Measurements from ENCODE around the gene KNL1.
A peak's percentile ranks its signal among the peaks of the same experiment; 100 is the strongest.
"Not testable (repeated sequence)": the region's sequence is repeated elsewhere in the genome, so short reads cannot be mapped to it uniquely, and the experiment has no call there.

The KNL1 gene

GRCh38 chr15:40676906-40677305 lies 82.9 kb downstream of the KNL1 start:
- DNase-seq, result not testable (repeated sequence)

GRCh38 chr15:40680151-40680550 lies 86.1 kb downstream of the KNL1 start:
- no peak for DNase-seq

- not testable (repeated sequence) for DNase-seq
These were observed 86.9 kb downstream of the KNL1 start for GRCh38 chr15:40680959-40681358.

GRCh38 chr15:40684381-40684780 lies 90.3 kb downstream of the KNL1 start:
- no peak for DNase-seq

- no peak for DNase-seq
These were observed 91.3 kb downstream of the KNL1 start for GRCh38 chr15:40685376-40685775.

- DNase-seq, result no peak
These were observed 95.1 kb downstream of the KNL1 start for GRCh38 chr15:40688932-40689799.

GRCh38 chr15:40691737-40692136 lies 97.7 kb downstream of the KNL1 start:
- DNase-seq, result no peak

GRCh38 chr15:40693904-40694687 lies 100.0 kb downstream of the KNL1 start:
- no peak for DNase-seq

GRCh38 chr15:40694688-40695468 lies 100.8 kb downstream of the KNL1 start, which contains the start of gene RAD51:
TSS of gene RAD51 (plus strand) at chr15:40695174. CDS start at chr15:40698759, 3,585 bp downstream.
- peak; percentile 96 for DNase-seq

- DNase-seq, result no peak
These were observed 101.4 kb downstream of the KNL1 start for GRCh38 chr15:40695469-40695890.

GRCh38 chr15:40696228-40696627 lies 102.2 kb downstream of the KNL1 start:
- DNase-seq, result no peak

GRCh38 chr15:40697916-40698315 lies 103.9 kb downstream of the KNL1 start:
- no peak for DNase-seq

- no peak for DNase-seq
These were observed 108.0 kb downstream of the KNL1 start for GRCh38 chr15:40702077-40702476.

GRCh38 chr15:40706121-40706520 lies 112.1 kb downstream of the KNL1 start:
- DNase-seq, result no peak
